IPS-20b (cell line): ENCODE data around the gene AFF1.
"Not testable (repeated sequence)": the region's sequence is repeated elsewhere in the genome, so short reads cannot be mapped to it uniquely, and the experiment has no call there.

Source experiments
- H3K27ac ChIP-seq: one replicate; pipeline ENCODE4 v1.5.1; 2013; ENCODE audit warnings: low read length
- H3K27me3 ChIP-seq: 2 replicates; pipeline ENCODE4 v1.6.1; 2013; ENCODE audit warnings: mild to moderate bottlenecking, low read length, inconsistent platforms; ENCODE audit not compliant: insufficient read depth
- H3K36me3 ChIP-seq: 2 replicates; pipeline ENCODE4 v1.6.1; 2013; ENCODE audit warnings: low read depth, mild to moderate bottlenecking, inconsistent platforms, low read length, moderate library complexity; ENCODE audit not compliant: insufficient read depth
- H3K4me1 ChIP-seq: 2 replicates; pipeline ENCODE4 v1.6.1; 2013; ENCODE audit warnings: mild to moderate bottlenecking, control low read depth, inconsistent platforms, low read length, moderate library complexity; ENCODE audit not compliant: insufficient read depth
- H3K4me3 ChIP-seq: 2 replicates; pipeline ENCODE4 v1.5.1; 2013; ENCODE audit warnings: mild to moderate bottlenecking, low read length, inconsistent platforms
- H3K9ac ChIP-seq: 2 replicates; pipeline ENCODE4 v1.6.1; 2013; ENCODE audit warnings: low read depth, mild to moderate bottlenecking, inconsistent platforms, low read length, moderate library complexity
- H3K9me3 ChIP-seq: 2 replicates; pipeline ENCODE4 v1.6.1; 2013; ENCODE audit warnings: mild to moderate bottlenecking, low read depth, low read length, inconsistent platforms; ENCODE audit not compliant: insufficient read depth

Gene AFF1

GRCh38 chr4:87033902-87034301, 99.1 kb downstream of the AFF1 start:
- no peaks in the 10 kb centered on the region for H3K9me3 ChIP-seq
- H3K36me3 ChIP-seq = no peaks in the 10 kb centered on the region
- no peak overlapping the region for H3K27ac ChIP-seq
- H3K4me1 ChIP-seq = peaks cover 75% of the 10 kb centered on the region
- H3K4me3 ChIP-seq = peak overlapping the region; percentile 11; the same call in 1 of the 2 replicates
- no peaks in the 10 kb centered on the region for H3K27me3 ChIP-seq
- H3K9ac ChIP-seq = no peak overlapping the region

GRCh38 chr4:87034527-87034926, 99.7 kb downstream of the AFF1 start:
- H3K9ac ChIP-seq = no peak overlapping the region
- no peak overlapping the region for H3K27ac ChIP-seq
- peak overlapping the region; percentile 11; the same call in 1 of the 2 replicates for H3K4me3 ChIP-seq
- H3K9me3 ChIP-seq = no peaks in the 10 kb centered on the region
- peaks cover 81% of the 10 kb centered on the region for H3K4me1 ChIP-seq
- no peaks in the 10 kb centered on the region for H3K36me3 ChIP-seq
- H3K27me3 ChIP-seq = no peaks in the 10 kb centered on the region

- H3K4me1 ChIP-seq = peaks cover 71% of the 10 kb centered on the region
- no peak overlapping the region for H3K27ac ChIP-seq
- H3K27me3 ChIP-seq = no peaks in the 10 kb centered on the region
- H3K4me3 ChIP-seq = no peak overlapping the region
- no peaks in the 10 kb centered on the region for H3K36me3 ChIP-seq
- no peaks in the 10 kb centered on the region for H3K9me3 ChIP-seq
- H3K9ac ChIP-seq = 0 out of 2 replicates have a peak overlapping the region, but pooled peaks have one; percentile 8
These were observed 101.2 kb downstream of the AFF1 start for GRCh38 chr4:87035881-87036509.

GRCh38 chr4:87036713-87037112, 101.9 kb downstream of the AFF1 start:
- no peaks in the 10 kb centered on the region for H3K36me3 ChIP-seq
- no peaks in the 10 kb centered on the region for H3K27me3 ChIP-seq
- no peak overlapping the region for H3K9ac ChIP-seq
- peaks cover 64% of the 10 kb centered on the region for H3K4me1 ChIP-seq
- H3K9me3 ChIP-seq = no peaks in the 10 kb centered on the region
- H3K27ac ChIP-seq = no peak overlapping the region
- no peak overlapping the region for H3K4me3 ChIP-seq

GRCh38 chr4:87037171-87037570, 102.4 kb downstream of the AFF1 start:
- H3K9ac ChIP-seq, H3K36me3 ChIP-seq, H3K27ac ChIP-seq, H3K4me3 ChIP-seq, H3K9me3 ChIP-seq, H3K27me3 ChIP-seq: not testable (repeated sequence)
- H3K4me1 ChIP-seq = peaks cover 59% of the 10 kb centered on the region

GRCh38 chr4:87037671-87038334, 103.0 kb downstream of the AFF1 start:
- Histone ChIP-seq H3K4me1 (peaks cover 57% of the 10 kb centered on the region), H3K9ac (peak overlapping the region; percentile 2; the same call in 1 of the 2 replicates), H3K4me3 (no peak overlapping the region), H3K27ac (peak overlapping the region; percentile 11), H3K27me3 (no peaks in the 10 kb centered on the region), H3K36me3 (no peaks in the 10 kb centered on the region), H3K9me3 (no peaks in the 10 kb centered on the region)

GRCh38 chr4:87038837-87039615, 104.2 kb downstream of the AFF1 start:
- Histone ChIP-seq H3K4me1 (peaks cover 47% of the 10 kb centered on the region), H3K4me3 (no peak overlapping the region), H3K27ac (peak overlapping the region; percentile 18), H3K36me3 (no peaks in the 10 kb centered on the region), H3K9ac (peak overlapping the region; percentile 3; the same call in 1 of the 2 replicates), H3K9me3 (no peaks in the 10 kb centered on the region), H3K27me3 (no peaks in the 10 kb centered on the region)

GRCh38 chr4:87041141-87041540, 106.3 kb downstream of the AFF1 start:
- Histone ChIP-seq H3K9me3 (no peaks in the 10 kb centered on the region), H3K27me3 (no peaks in the 10 kb centered on the region), H3K36me3 (peaks cover 5% of the 10 kb centered on the region; the same call in 1 of the 2 replicates), H3K4me1 (peaks cover 49% of the 10 kb centered on the region), H3K4me3 (no peak overlapping the region), H3K9ac (no peak overlapping the region), H3K27ac (no peak overlapping the region)

- Histone ChIP-seq H3K9ac (no peak overlapping the region), H3K27me3 (no peaks in the 10 kb centered on the region), H3K27ac (no peak overlapping the region), H3K36me3 (peaks cover 16% of the 10 kb centered on the region), H3K9me3 (no peaks in the 10 kb centered on the region), H3K4me1 (peaks cover 39% of the 10 kb centered on the region), H3K4me3 (no peak overlapping the region)
These were observed 107.4 kb downstream of the AFF1 start for GRCh38 chr4:87042221-87042620.

- H3K27ac ChIP-seq = no peak overlapping the region
- no peak overlapping the region for H3K4me3 ChIP-seq
- H3K4me1 ChIP-seq = peaks cover 32% of the 10 kb centered on the region
- peaks cover 22% of the 10 kb centered on the region for H3K36me3 ChIP-seq
- H3K9me3 ChIP-seq = no peaks in the 10 kb centered on the region
- no peak overlapping the region for H3K9ac ChIP-seq
- no peaks in the 10 kb centered on the region for H3K27me3 ChIP-seq
These were observed 108.4 kb downstream of the AFF1 start for GRCh38 chr4:87042986-87043820.

GRCh38 chr4:87044511-87045233, 109.9 kb downstream of the AFF1 start:
- no peaks in the 10 kb centered on the region for H3K27me3 ChIP-seq

More at GRCh38 chr4:87044511-87045233, 109.9 kb downstream of the AFF1 start:
- Histone ChIP-seq H3K9me3 (no peaks in the 10 kb centered on the region), H3K27ac (no peak overlapping the region), H3K4me3 (no peak overlapping the region), H3K4me1 (peaks cover 26% of the 10 kb centered on the region), H3K36me3 (peaks cover 29% of the 10 kb centered on the region), H3K9ac (no peak overlapping the region)
